ENCODE results near the gene ZSCAN20. TPM values are rescaled to one million over a fixed set of nuclear protein-coding genes. Genes with fewer than 3 reads are reported as not detected.
A peak's percentile ranks its signal among the peaks of the same experiment; 100 is the strongest.

The ZSCAN20 gene
- total RNA-seq (2014; rRNA removed) = 8.0 and 9.0 TPM in 2 replicates
- 2.0 TPM for polyA plus RNA-seq (2012)

DNA sequence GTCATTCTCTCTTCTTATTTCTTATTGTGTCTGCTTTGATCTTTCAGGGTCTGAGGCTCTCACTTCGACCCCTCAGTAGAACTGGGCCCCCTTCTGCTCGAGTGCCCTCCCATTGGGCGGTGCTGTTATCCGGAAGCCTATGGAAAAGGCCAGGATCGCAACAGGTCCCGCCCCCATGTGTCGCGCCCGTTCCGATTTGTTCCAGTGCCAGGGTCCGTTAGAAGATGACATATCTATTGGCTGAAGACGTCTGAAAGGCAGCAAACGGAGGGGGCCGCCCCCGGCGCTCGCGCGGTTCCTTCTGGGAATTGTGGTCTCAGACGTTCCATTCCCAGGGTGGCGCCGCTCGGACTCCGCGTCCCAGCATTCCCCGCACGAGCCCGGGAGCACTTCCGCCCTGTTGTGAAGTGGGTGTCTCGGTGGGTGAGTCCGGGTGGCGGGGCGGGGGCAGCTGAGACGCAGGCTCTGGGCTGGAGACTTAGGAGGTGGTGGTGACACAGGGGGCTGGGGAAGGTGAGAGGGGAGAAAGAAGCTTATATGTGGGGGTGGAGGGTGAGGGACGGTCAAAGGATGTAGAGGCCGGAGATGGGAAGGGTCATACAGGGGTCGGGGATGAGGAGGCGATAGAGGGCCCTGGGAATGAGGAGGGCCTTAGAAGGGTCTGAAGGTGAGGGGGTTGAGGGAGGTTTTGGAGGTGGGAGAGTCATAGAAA, at the start of gene ZSCAN20:
ZSCAN20 (plus strand) TSS at position 377 of the 712 bp plus-strand sequence. CDS start 6,644 bp downstream, outside the sequence.
- peak; percentile 98 for DNase-seq (ENCODE audit: low read depth)

DNA sequence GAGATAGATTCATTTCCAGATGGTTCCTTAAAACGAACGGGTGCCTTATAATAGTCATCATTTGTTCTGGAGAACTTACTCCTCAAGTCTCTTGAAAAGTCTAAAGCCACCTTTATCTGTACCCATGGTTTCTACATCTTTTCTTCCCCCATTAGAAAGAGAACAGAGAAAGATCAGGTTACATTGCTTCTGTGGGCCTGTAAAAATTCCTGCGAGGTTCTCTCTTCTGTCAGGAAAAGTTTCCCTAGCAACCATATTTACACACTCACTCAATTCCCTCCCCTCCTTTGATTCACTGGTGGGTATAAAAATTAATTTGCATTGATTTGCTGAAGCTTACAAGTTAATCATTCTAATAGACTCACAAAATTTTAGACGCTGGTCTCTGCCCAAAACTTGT, 48.2 kb upstream of the ZSCAN20 start:
- DNase-seq (ENCODE audit: low read depth) = peak; percentile 59

DNA sequence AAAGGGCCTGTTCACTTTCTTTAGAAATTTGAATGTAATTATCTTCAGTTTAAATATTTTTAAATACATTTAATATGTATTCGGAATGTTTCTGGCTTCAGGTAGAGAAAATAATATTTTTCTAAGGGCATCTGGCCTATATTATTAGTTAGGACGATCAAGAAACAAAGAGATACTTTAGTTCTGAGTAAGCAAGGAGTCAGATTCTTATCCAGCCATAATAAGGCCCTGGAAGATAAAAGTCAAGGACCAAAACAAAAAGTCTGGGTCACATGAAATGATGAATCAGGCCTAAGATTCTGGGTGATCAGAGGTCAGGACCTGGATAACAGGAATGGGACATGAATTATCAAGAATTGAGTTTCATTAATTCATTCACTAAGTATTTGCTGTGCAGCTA, 47.8 kb upstream of the ZSCAN20 start:
- DNase-seq (ENCODE audit: low read depth) = peak; percentile 59

- no peak for DNase-seq (ENCODE audit: low read depth)
Observed at GRCh38 chr1:33425900-33426299, 46.5 kb upstream of the ZSCAN20 start.

- DNase-seq (ENCODE audit: low read depth) = no peak
Observed at GRCh38 chr1:33426916-33427315, 45.5 kb upstream of the ZSCAN20 start.

DNA sequence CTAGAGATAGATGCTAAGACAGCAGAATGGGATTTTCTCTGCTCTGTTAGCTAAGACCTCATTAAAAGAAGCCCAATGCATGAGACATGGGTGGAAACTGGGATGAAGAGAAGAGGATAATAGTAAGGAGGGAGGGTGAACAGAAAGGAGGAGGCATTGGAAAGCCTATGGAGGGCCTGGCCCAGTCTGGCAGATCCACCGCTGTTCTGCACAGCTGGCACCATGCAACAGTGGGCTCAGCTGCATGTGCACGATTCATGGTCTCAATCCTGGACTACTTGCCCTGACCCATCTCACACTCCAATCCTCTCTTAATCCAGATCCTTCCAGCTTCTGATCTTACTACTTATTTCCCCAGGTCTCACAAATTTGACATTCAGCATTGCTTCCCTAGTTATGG, 43.8 kb upstream of the ZSCAN20 start:
- no peak for DNase-seq (ENCODE audit: low read depth)

- no peak for DNase-seq (ENCODE audit: low read depth)
Observed at GRCh38 chr1:33429332-33429731, 43.1 kb upstream of the ZSCAN20 start.

- DNase-seq (ENCODE audit: low read depth) = no peak
Observed at GRCh38 chr1:33429856-33430691, 42.4 kb upstream of the ZSCAN20 start.

DNA sequence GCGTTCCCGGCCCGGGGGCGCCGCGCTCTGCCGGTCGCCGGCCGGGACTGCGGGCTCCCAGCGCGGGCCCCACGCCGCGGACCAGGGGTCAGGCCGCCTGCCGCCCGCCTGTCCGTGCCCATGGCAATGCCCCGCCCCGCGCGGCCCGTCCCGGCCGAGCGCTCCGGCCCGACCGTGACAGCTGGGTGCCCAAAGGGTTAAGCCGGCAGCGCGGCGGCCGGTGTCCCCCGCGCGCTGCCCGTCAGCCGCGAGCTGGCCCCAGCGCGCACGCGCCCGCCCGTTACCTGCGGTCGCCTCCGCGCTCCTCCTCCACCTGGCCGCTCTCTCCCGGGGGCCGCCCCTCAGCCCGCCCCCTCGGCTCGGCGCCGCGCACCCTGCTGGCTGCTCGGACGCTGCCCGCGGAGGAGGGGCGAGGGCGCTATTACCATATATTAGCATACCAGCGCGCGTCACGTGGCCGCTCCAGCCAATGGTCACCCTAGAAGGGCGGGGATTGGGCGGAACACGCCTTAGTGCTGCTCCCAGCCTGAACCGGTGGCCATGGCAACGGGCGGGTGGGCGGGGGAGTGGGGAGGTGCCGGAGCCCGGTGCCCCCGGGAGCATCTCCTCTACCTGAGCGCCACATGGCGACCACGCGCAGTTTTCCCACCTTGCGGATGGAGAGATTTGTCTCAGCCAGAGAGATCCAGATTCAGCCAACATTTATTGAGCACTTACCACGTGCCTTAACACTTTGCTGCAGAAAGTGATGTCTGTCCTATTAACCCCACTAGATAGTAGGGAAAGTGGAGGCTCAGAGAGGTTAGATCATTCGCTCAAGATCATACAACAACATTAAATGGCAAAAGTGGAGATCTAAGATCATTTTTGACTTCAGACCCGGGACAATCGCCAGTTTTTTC, 41.5 kb upstream of the ZSCAN20 start, which contains the start of gene PHC2:
PHC2 (minus strand) TSS at position 404 of the 902 bp plus-strand sequence. CDS start 55,556 bp downstream, outside the sequence.
- peak; percentile 96 for DNase-seq (ENCODE audit: low read depth)

- peak; percentile 100 for DNase-seq (ENCODE audit: low read depth)
Observed at GRCh38 chr1:33433509-33434362, 38.7 kb upstream of the ZSCAN20 start.

GRCh38 chr1:33434363-33434750, 38.1 kb upstream of the ZSCAN20 start:
- DNase-seq (ENCODE audit: low read depth) = no peak

- DNase-seq (ENCODE audit: low read depth) = peak; percentile 99
Observed at GRCh38 chr1:33435096-33435820, 37.2 kb upstream of the ZSCAN20 start.

DNA sequence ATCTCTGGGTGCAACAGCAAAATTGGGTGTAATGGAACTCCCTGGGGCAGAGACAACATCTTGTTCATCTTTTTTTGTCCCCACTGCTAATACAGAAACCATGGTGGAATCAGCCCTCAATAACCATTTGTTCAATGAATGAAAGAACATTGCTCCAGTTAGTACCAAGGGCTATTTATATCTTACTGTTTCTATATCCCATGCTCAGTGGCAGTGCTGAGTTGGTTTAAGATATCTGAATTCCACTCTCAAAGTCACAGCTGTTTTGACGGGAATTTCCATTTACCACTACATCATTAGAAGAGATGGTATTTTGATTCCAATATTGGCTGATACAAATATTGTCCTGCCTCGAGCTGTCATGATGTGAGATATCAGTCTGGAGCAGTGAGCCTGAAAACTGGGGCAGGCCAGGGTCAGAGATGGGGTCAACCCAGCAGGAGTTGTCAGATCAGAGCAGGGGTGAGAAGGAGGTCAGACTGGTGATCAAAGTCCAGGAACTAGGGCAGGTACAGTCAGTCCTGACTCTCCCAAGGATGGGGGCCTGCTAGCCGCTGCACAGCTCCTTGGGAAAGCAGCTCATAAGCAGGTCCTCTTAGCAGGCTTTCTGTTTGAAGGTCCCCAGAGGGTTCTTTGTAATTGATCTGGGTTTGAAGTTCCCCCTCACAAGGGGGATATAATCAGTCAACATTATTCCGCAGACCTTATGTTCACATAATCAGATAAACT, 35.7 kb upstream of the ZSCAN20 start:
- DNase-seq (ENCODE audit: low read depth) = peak; percentile 69

DNA sequence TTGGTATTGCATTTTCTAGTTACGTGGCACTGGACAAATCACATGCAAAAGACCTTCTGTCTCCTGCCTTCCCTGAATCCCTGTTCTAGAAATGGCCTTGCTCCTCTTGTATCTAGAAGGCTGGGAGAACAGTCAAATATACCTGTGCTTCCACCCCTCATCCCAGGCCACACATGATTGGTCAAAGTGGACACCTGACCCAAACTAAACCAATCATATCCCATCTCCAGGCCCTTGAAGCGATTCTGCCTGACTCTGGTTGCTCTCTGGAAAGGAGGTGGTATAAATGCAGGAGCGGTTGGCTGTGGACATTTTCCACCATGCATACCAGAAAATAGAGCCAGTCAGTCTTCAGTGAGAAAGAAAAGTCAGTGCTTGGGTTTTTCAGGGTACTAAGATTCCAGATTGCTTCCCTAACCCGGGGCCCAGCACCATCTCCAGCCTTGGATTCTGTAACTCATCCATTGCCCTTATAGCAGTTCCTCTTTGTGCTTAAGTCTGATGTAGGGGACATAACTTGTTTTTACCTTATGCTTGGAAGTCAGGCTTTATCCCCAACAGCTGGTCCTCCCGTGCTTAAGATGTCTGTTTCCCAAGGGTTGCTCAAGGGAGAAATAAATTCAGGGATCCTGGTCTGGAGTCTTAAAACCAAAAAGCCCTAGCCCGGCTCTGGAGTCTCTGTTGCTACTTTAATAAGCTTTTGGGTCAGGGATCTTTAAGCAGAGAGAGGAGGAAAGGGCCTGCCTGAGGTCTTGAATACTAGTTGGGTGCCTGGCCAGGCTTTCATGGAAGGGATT, 33.9 kb upstream of the ZSCAN20 start:
- DNase-seq (ENCODE audit: low read depth) = no peak

DNA sequence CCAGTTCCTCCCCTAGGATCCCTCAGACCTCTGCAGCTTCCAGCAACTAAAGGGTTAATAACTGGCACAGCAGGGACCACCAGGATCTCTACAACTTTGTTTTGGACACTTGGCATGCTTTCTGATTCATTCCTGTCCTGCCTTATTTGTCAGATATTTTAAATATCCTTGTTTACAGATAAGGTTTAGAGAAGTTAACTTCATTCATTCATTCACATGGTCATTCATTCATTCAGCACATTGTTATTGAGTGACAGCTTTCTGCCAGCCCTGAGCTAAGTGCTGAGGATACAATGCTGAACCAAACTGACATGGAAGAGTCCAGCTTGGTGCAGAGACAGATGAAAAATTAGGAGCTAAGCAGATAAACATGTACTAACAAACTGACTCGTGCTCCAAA, 32.8 kb upstream of the ZSCAN20 start:
- no peak for DNase-seq (ENCODE audit: low read depth)

- no peak for DNase-seq (ENCODE audit: low read depth)
Observed at GRCh38 chr1:33441088-33441745, 31.2 kb upstream of the ZSCAN20 start.

DNA sequence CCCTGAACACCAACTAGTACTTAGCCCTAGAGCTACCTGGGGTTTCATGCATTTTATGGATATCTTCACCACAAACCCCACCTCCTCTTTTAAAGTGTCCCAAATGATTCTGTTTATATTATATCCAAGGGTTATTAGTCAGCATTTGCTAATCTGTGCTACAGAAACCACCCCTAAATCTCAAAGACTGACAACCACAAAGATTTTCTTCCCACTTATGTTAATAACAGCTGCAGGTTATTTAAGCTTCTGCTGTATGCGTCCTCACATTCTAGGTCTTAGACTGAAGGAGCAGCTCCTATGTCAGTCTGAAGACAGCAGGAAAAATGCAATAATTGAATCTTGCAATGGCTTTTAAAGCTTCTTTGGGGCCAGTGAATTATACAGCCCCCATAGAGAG, 30.3 kb upstream of the ZSCAN20 start:
- peak; percentile 93 for DNase-seq (ENCODE audit: low read depth)
